SK-N-SH (cell line): Measurements from ENCODE around the gene CDC16. TPM values are rescaled to one million over a fixed set of nuclear protein-coding genes. Genes with fewer than 3 reads are reported as not detected.

Source experiments
- CTCF ChIA-PET: fragments of 300-600, 350-600 bp; formaldehyde crosslinking; extraction: SDS; loops from one replicate; lab custom pipeline; 2021; lab: Yijun Ruan, JAX
- POLR2A ChIA-PET: fragments of 350-600 bp; sonication (Branson Sonifier 250); formaldehyde crosslinking; extraction: SDS; loops from one replicate; lab custom pipeline; 2020; ENCODE audit warnings: antibody characterized with exemption, inconsistent platforms; lab: Yijun Ruan, JAX
- DNase-seq: peaks from one replicate; pipeline ENCODE4 v3.0.0; 2012
- H2AFZ ChIP-seq: fragments of 200-600 bp; sonication (generic); 2 replicates; pipeline ENCODE4 v1.8.1; 2016; ENCODE audit warnings: antibody characterized with exemption, mild to moderate bottlenecking, low read depth
- H3F3A ChIP-seq: fragments of 200-600 bp; sonication (generic); replicated peaks from 2 replicates; pipeline ENCODE3; 2016; ENCODE audit warnings: antibody characterized with exemption, mild to moderate bottlenecking; ENCODE audit not compliant: insufficient read depth
- H3K27ac ChIP-seq, 2 experiments: fragments of 200-500 bp in 1 of 2; fragments of 200-600 bp in 1 of 2; sonication (Bioruptor generic) in 1 of 2; sonication (generic), shearing (Covaris generic) in 1 of 2; 2 replicates each; pipeline versions ENCODE4 v1.5.1 to v1.6.1; 2014 to 2016; ENCODE audit warnings: low read depth in 2 of 2, inconsistent platforms in 1 of 2, low read length in 1 of 2, mild to moderate bottlenecking in 1 of 2, mixed read lengths in 1 of 2
- H3K27me3 ChIP-seq: fragments of 200-600 bp; sonication (generic), shearing (Covaris generic); 2 replicates; pipeline ENCODE4 v1.6.1; 2016; ENCODE audit warnings: mixed run types; ENCODE audit not compliant: insufficient read depth
- H3K36me3 ChIP-seq, 2 experiments: fragments of 200-500 bp in 1 of 2; fragments of 200-600 bp in 1 of 2; sonication (Bioruptor generic) in 1 of 2; sonication (generic) in 1 of 2; replicated peaks in 1 of 2; 2 replicates each; pipeline versions ENCODE3 to v1.5.1; 2014 to 2016; ENCODE audit warnings: low read length in 1 of 2, mild to moderate bottlenecking in 1 of 2; ENCODE audit not compliant: insufficient read depth in 2 of 2, control insufficient read depth in 1 of 2
- H3K4me1 ChIP-seq, 2 experiments: fragments of 200-500 bp in 1 of 2; fragments of 200-600 bp in 1 of 2; sonication (Bioruptor generic) in 1 of 2; sonication (generic), shearing (Covaris generic) in 1 of 2; 2 replicates each; pipeline versions ENCODE4 v1.5.1 to v1.6.1; 2014 to 2016; ENCODE audit warnings: low read depth in 1 of 2, low read length in 1 of 2, mixed run types in 1 of 2; ENCODE audit not compliant: insufficient read depth in 2 of 2, control insufficient read depth in 1 of 2
- H3K4me2 ChIP-seq: fragments of 200-600 bp; sonication (generic), shearing (Covaris generic); 2 replicates; pipeline ENCODE4 v1.6.1; 2017; ENCODE audit warnings: mixed run types
- H3K4me3 ChIP-seq, 2 experiments: fragments of 200-500 bp in 1 of 2; fragments of 200-600 bp in 1 of 2; sonication (Bioruptor generic) in 1 of 2; sonication (generic), shearing (Covaris generic) in 1 of 2; 2 replicates each; pipeline versions ENCODE4 v1.5.1 to v1.8.1; 2014 to 2016; ENCODE audit warnings: low read depth in 2 of 2, inconsistent platforms in 1 of 2, low read length in 1 of 2, mild to moderate bottlenecking in 1 of 2, mixed read lengths in 1 of 2, moderate library complexity in 1 of 2
- H3K79me2 ChIP-seq: fragments of 200-600 bp; sonication (generic); 2 replicates; pipeline ENCODE4 v1.8.1; 2017; ENCODE audit warnings: mild to moderate bottlenecking; ENCODE audit not compliant: insufficient read depth
- H3K9ac ChIP-seq: fragments of 200-600 bp; sonication (generic); 2 replicates; pipeline ENCODE4 v1.6.1; 2017; ENCODE audit warnings: mixed run types
- H3K9me2 ChIP-seq: fragments of 200-600 bp; sonication (generic); 2 replicates; pipeline ENCODE4 v1.6.1; 2017; ENCODE audit warnings: mixed run types
- H3K9me3 ChIP-seq: fragments of 200-600 bp; sonication (generic); 2 replicates; pipeline ENCODE4 v1.6.1; 2017; ENCODE audit warnings: mixed run types, mild to moderate bottlenecking, moderate library complexity
- H4K20me1 ChIP-seq: fragments of 200-600 bp; sonication (generic); 2 replicates; pipeline ENCODE4 v1.6.1; 2017; ENCODE audit warnings: mild to moderate bottlenecking, mixed run types; ENCODE audit not compliant: insufficient read depth
- ELF1 ChIP-seq: IDR thresholded peaks from 2 replicates; pipeline ENCODE4 v1.4.0; 2012
- FOSL2 ChIP-seq: IDR thresholded peaks from 2 replicates; pipeline ENCODE4 v1.4.0; 2012; ENCODE audit warnings: low read depth, mild to moderate bottlenecking, moderate library complexity, borderline replicate concordance
- FOXJ3 ChIP-seq: sonication (generic); formaldehyde crosslinking; IDR thresholded peaks from 2 replicates; pipeline ENCODE4 v1.5.1; 2020; ENCODE audit warnings: mild to moderate bottlenecking, missing genetic modification reagents
- FOXM1 ChIP-seq: IDR thresholded peaks from 2 replicates; pipeline ENCODE4 v1.4.0; 2012; ENCODE audit warnings: low read depth, mild to moderate bottlenecking
- GABPA ChIP-seq: IDR thresholded peaks from 2 replicates; pipeline ENCODE4 v1.4.0; 2012; ENCODE audit warnings: low read depth, mild to moderate bottlenecking
- MEF2A ChIP-seq: IDR thresholded peaks from 2 replicates; pipeline ENCODE4 v1.4.0; 2012; ENCODE audit warnings: low read depth, borderline replicate concordance
- NFIC ChIP-seq: IDR thresholded peaks from 2 replicates; pipeline ENCODE4 v1.4.0; 2012; ENCODE audit warnings: borderline replicate concordance
- RAD21 ChIP-seq: IDR thresholded peaks from 2 replicates; pipeline ENCODE4 v1.6.1; 2012; ENCODE audit warnings: mild to moderate bottlenecking, low read length
- RCOR1 ChIP-seq: fragments of 150-350 bp; IDR thresholded peaks from 2 replicates; pipeline ENCODE4 v1.6.1; 2017; ENCODE audit warnings: antibody characterized with exemption, low read length
- REST ChIP-seq: IDR thresholded peaks from 2 replicates; pipeline ENCODE4 v1.6.1; 2012; ENCODE audit warnings: mild to moderate bottlenecking, low read depth, low read length, moderate library complexity
- SIN3A ChIP-seq: IDR thresholded peaks from 2 replicates; pipeline ENCODE4 v1.6.1; 2012; ENCODE audit warnings: low read depth, mild to moderate bottlenecking, low read length, moderate library complexity, borderline replicate concordance
- SMC3 ChIP-seq: IDR thresholded peaks from 2 replicates; pipeline ENCODE4 v1.6.1; 2012; ENCODE audit warnings: low read depth, low read length, improper control_type of control experiment
- TAF1 ChIP-seq: IDR thresholded peaks from 2 replicates; pipeline ENCODE4 v1.6.1; 2012; ENCODE audit warnings: low read depth, mild to moderate bottlenecking, low read length, moderate library complexity, borderline replicate concordance
- TEAD4 ChIP-seq: IDR thresholded peaks from 2 replicates; pipeline ENCODE4 v1.4.0; 2012; ENCODE audit warnings: mild to moderate bottlenecking, borderline replicate concordance; ENCODE audit not compliant: insufficient read depth
- YY1 ChIP-seq: IDR thresholded peaks from 2 replicates; pipeline ENCODE4 v1.4.0; 2012; ENCODE audit warnings: low read depth, mild to moderate bottlenecking
- ZBTB33 ChIP-seq: IDR thresholded peaks from 2 replicates; pipeline ENCODE4 v1.4.0; 2012; ENCODE audit warnings: low read depth, borderline replicate concordance
- WGBS: methylation state at CpG from one replicate; pipeline ENCODE4 v1.1.6; 2017; ENCODE audit warnings: low lambda C conversion rate; 5-methylcytosine and 5-hydroxymethylcytosine counted together
- polyA plus RNA-seq, 3 experiments: library from polyadenylated mRNA; depleted of rRNA; stranded (reverse); fragments of >200 nt; gene quantifications; 2 replicates each; pipeline ENCODE4 v1.2.3, GENCODE V29; 2012
- TF ChIP-seq, protein P1 (sequence below): fragments of 150-350 bp; IDR thresholded peaks from 2 replicates; pipeline ENCODE4 v1.6.1; 2017; ENCODE audit warnings: antibody characterized with exemption, low read length, low read depth, borderline replicate concordance
- TF ChIP-seq, protein P2 (sequence below): IDR thresholded peaks from 2 replicates; pipeline ENCODE4 v1.4.0; 2012; ENCODE audit warnings: low read depth
- TF ChIP-seq, protein P3 (sequence below): fragments of 150-350 bp; IDR thresholded peaks from 2 replicates; pipeline ENCODE4 v1.6.1; 2016; ENCODE audit warnings: mild to moderate bottlenecking, low read depth, low read length

Gene CDC16
- polyA plus RNA-seq, 1 of the 3 experiments (the other 2 are of a cell fraction), result 56.9 TPM

GRCh38 chr13:114298866-114299265 is 64.2 kb downstream of the CDC16 start:
- CTCF ChIA-PET, result interaction anchor here (0.6 to 1.4 kb wide), 2 partner anchors 12 to 54 kb away, joined by 3 read pairs; no protein-coding TSS in a partner anchor

GRCh38 chr13:114299604-114300305 is 65.1 kb downstream of the CDC16 start:
- H3K36me3 ChIP-seq, result peaks cover 36 to 53% of the 10 kb centered on the region in 2 experiments
- POLR2A ChIA-PET, result no interaction called here
- H2AFZ ChIP-seq, result no peak overlapping the region
- H3K27me3 ChIP-seq, result no peaks in the 10 kb centered on the region
- no peaks in the 10 kb centered on the region for H4K20me1 ChIP-seq
- CTCF ChIA-PET, result interaction anchor here (0.6 kb wide), 1 partner anchor 12 kb away, joined by 3 read pairs; no protein-coding TSS in a partner anchor
- no peak for DNase-seq
- no peak overlapping the region for H3K9ac ChIP-seq
- no peaks in the 10 kb centered on the region for H3K4me1 ChIP-seq
- no peak overlapping the region for H3K4me2 ChIP-seq
- H3K9me3 ChIP-seq, result no peaks in the 10 kb centered on the region
- H3K9me2 ChIP-seq, result no peaks in the 10 kb centered on the region
- 0 out of 2 replicates have a peak, but pooled peaks cover 2% of the 10 kb centered on the region for H3K79me2 ChIP-seq
- 86% methylated on average over 11 of the region's 12 CpGs for WGBS
- H3K27ac ChIP-seq, result no peak overlapping the region
- no peaks in the 10 kb centered on the region for H3F3A ChIP-seq
- H3K4me3 ChIP-seq, result no peak overlapping the region
- TF ChIP-seq YY1 (no peak), MEF2A (no peak), FOSL2 (no peak), RCOR1 (no peak), FOXM1 (no peak), SMC3 (no peak), RAD21 (no peak), ZBTB33 (no peak), FOXJ3 (CRISPR knock-in tag) (no peak), REST (no peak), SIN3A (no peak), ELF1 (no peak), GABPA (no peak), TAF1 (no peak), TEAD4 (no peak)
- TF ChIP-seq, protein P1, sequence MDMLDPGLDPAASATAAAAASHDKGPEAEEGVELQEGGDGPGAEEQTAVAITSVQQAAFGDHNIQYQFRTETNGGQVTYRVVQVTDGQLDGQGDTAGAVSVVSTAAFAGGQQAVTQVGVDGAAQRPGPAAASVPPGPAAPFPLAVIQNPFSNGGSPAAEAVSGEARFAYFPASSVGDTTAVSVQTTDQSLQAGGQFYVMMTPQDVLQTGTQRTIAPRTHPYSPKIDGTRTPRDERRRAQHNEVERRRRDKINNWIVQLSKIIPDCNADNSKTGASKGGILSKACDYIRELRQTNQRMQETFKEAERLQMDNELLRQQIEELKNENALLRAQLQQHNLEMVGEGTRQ, result no peak
- TF ChIP-seq, protein P2, sequence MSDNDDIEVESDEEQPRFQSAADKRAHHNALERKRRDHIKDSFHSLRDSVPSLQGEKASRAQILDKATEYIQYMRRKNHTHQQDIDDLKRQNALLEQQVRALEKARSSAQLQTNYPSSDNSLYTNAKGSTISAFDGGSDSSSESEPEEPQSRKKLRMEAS, result no peak

More at GRCh38 chr13:114298866-114299265, 64.2 kb downstream of the CDC16 start:
- POLR2A ChIA-PET, result interaction anchor here (0.9 kb wide), 1 partner anchor 17 kb away, joined by 3 read pairs; the partner anchor contains the start of gene UPF3A
- no peak for DNase-seq
- H3K27me3 ChIP-seq, result no peaks in the 10 kb centered on the region
- H3K4me1 ChIP-seq, result no peaks in the 10 kb centered on the region
- H3K27ac ChIP-seq, result no peak overlapping the region
- H3K9me2 ChIP-seq, result no peaks in the 10 kb centered on the region
- peaks cover 11% of the 10 kb centered on the region; the same call in 1 of the 2 replicates for H3K79me2 ChIP-seq
- no peak overlapping the region for H2AFZ ChIP-seq
- H3K9me3 ChIP-seq, result no peaks in the 10 kb centered on the region
- 94% methylated on average over 12 of the region's 12 CpGs for WGBS
- H3F3A ChIP-seq, result no peaks in the 10 kb centered on the region
- H3K36me3 ChIP-seq, result peaks cover 35 to 44% of the 10 kb centered on the region in 2 experiments
- TF ChIP-seq ELF1, result no peak
- TF ChIP-seq, protein P3, sequence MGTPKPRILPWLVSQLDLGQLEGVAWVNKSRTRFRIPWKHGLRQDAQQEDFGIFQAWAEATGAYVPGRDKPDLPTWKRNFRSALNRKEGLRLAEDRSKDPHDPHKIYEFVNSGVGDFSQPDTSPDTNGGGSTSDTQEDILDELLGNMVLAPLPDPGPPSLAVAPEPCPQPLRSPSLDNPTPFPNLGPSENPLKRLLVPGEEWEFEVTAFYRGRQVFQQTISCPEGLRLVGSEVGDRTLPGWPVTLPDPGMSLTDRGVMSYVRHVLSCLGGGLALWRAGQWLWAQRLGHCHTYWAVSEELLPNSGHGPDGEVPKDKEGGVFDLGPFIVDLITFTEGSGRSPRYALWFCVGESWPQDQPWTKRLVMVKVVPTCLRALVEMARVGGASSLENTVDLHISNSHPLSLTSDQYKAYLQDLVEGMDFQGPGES, result no peak
- TF ChIP-seq NFIC, result no peak
- H3K9ac ChIP-seq, result no peak overlapping the region
- H4K20me1 ChIP-seq, result no peaks in the 10 kb centered on the region
- H3K4me2 ChIP-seq, result no peak overlapping the region
- H3K4me3 ChIP-seq, result no peak overlapping the region
